HepG2 (cell line): ENCODE data around the gene THOC5. TPM values are rescaled to one million over a fixed set of nuclear protein-coding genes. Genes with fewer than 3 reads are reported as not detected.

Experiments
- JUND ChIP-seq: sonication (generic); formaldehyde crosslinking; IDR thresholded peaks from 2 replicates; pipeline ENCODE4 v1.8.0; 2022; ENCODE audit warnings: mild to moderate bottlenecking, missing genetic modification reagents
- KLF9 ChIP-seq: IDR thresholded peaks from 2 replicates; pipeline ENCODE4 v1.6.1; 2016; ENCODE audit warnings: low read depth
- MNT ChIP-seq: fragments of 450-650 bp; IDR thresholded peaks from 2 replicates; pipeline ENCODE4 v1.6.1; 2016
- TEAD2 ChIP-seq: sonication (generic); formaldehyde crosslinking; IDR thresholded peaks from 2 replicates; pipeline ENCODE4 v1.9.0; 2021; ENCODE audit warnings: missing genetic modification reagents
- ZFP82 ChIP-seq: sonication (generic); formaldehyde crosslinking; IDR thresholded peaks from 2 replicates; pipeline ENCODE4 v1.5.1; 2020; ENCODE audit warnings: mild to moderate bottlenecking, missing genetic modification reagents, borderline replicate concordance
- ZNF609 ChIP-seq: sonication (generic); formaldehyde crosslinking; IDR thresholded peaks from 2 replicates; pipeline ENCODE4 v1.4.0; 2020; ENCODE audit warnings: mild to moderate bottlenecking, missing genetic modification reagents, borderline replicate concordance
- ZNF660 ChIP-seq: sonication (generic); formaldehyde crosslinking; IDR thresholded peaks from 2 replicates; pipeline ENCODE4 v1.5.1; 2020; ENCODE audit warnings: mild to moderate bottlenecking, low read depth, missing genetic modification reagents, borderline replicate concordance
- polyA plus RNA-seq, 8 experiments: library from polyadenylated mRNA; depleted of rRNA in 3 of 8; stranded (reverse) in 7 of 8; unstranded in 1 of 8; fragments of >200 nt; fragmentation: Illumina TruSeq in 4 of 8; extraction: Trizol in 4 of 8; gene quantifications; 2 replicates each; pipeline versions ENCODE4 v1.2.1 to v1.2.3, GENCODE V29; 2011 to 2016; ENCODE audit warnings: low read depth in 4 of 8, missing spikeins in 1 of 8, mixed read lengths in 1 of 8; ENCODE audit not compliant: insufficient read depth in 1 of 8
- total RNA-seq, 5 experiments: library from RNA; depleted of rRNA; stranded (reverse); fragments of >200 nt; fragmentation: Illumina TruSeq; extraction: Trizol; gene quantifications; 2 replicates each; pipeline ENCODE4 v1.2.3, GENCODE V29; 2016; ENCODE audit warnings: low read depth in 1 of 5
- TF ChIP-seq, protein P1 (sequence below): sonication (generic); formaldehyde crosslinking; IDR thresholded peaks from 2 replicates; pipeline ENCODE4 v1.4.0; 2020; ENCODE audit warnings: missing genetic modification reagents

THOC5 gene
- total and polyA plus RNA-seq, 2 of the 13 experiments (the other 11 are each of a cell fraction or from before 2014, with no cell fraction given), result 45.8 to 46.7 TPM

DNA sequence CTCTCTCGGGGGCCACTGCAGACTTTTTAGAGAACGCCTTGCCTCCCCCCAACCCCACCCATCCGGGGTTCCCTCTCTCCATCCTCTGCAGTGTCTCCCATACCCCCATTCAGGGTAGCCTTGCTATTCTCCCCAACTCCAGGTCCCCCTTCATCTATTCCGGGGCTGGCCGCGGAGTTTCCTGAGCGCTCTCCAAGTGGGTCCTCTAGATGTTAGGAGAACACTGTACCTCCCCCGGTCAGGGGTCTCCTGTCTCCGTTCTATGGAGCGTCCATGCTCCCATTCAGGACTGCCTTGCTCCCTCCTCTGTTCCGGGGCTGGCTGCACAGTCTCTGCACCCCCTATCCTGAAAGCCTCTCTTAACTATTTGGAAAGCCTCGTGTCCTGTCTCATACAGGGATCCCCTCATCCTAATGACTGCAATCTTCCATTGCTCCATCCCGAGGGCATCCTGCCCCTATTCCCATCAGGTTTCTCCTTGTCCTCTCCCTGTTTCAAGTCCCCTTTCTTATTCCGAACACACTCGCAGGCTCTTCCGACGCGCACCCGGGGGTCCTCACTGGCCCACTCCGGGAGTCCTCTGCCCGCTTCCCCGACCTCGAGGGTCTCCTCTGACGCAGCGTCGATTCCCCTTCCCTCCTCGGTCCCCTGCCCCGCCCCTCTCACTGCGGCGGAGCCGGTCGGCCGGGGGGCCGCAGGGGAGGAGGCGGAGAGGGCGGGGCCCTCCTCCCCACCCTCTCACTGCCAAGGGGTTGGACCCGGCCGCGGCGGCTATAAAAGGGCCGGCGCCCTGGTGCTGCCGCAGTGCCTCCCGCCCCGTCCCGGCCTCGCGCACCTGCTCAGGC lies 73.9 kb downstream of the THOC5 start, which contains the start of gene NEFH (continued):
- TF ChIP-seq, protein P1, sequence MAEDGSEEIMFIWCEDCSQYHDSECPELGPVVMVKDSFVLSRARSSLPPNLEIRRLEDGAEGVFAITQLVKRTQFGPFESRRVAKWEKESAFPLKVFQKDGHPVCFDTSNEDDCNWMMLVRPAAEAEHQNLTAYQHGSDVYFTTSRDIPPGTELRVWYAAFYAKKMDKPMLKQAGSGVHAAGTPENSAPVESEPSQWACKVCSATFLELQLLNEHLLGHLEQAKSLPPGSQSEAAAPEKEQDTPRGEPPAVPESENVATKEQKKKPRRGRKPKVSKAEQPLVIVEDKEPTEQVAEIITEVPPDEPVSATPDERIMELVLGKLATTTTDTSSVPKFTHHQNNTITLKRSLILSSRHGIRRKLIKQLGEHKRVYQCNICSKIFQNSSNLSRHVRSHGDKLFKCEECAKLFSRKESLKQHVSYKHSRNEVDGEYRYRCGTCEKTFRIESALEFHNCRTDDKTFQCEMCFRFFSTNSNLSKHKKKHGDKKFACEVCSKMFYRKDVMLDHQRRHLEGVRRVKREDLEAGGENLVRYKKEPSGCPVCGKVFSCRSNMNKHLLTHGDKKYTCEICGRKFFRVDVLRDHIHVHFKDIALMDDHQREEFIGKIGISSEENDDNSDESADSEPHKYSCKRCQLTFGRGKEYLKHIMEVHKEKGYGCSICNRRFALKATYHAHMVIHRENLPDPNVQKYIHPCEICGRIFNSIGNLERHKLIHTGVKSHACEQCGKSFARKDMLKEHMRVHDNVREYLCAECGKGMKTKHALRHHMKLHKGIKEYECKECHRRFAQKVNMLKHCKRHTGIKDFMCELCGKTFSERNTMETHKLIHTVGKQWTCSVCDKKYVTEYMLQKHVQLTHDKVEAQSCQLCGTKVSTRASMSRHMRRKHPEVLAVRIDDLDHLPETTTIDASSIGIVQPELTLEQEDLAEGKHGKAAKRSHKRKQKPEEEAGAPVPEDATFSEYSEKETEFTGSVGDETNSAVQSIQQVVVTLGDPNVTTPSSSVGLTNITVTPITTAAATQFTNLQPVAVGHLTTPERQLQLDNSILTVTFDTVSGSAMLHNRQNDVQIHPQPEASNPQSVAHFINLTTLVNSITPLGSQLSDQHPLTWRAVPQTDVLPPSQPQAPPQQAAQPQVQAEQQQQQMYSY (CRISPR knock-in tag), result no peak
- TF ChIP-seq KLF9 (CRISPR knock-in tag) (no peak), ZNF660 (CRISPR knock-in tag) (no peak), TEAD2 (CRISPR knock-in tag) (no peak), JUND (no peak), ZNF609 (CRISPR knock-in tag) (no peak), ZFP82 (no peak), MNT (no peak)
